Trophoblast cell (in vitro differentiated cells and primary cell): ENCODE measurements around the gene SYNM.

Source experiments
- DNase-seq, 2 donors: peaks; one replicate each; pipeline ENCODE4 v3.0.0-alpha.2; 2016
- H2AFZ ChIP-seq: 2 replicates; pipeline ENCODE4 v1.6.1; 2013; ENCODE audit warnings: low read length, moderate library complexity, mild to moderate bottlenecking; ENCODE audit not compliant: insufficient read depth, poor library complexity
- H2AK5ac ChIP-seq: 2 replicates; pipeline ENCODE4 v1.6.1; 2013; ENCODE audit warnings: mild to moderate bottlenecking, low read length
- H2BK120ac ChIP-seq: 2 replicates; pipeline ENCODE4 v1.6.1; 2013; ENCODE audit warnings: low read length, mild to moderate bottlenecking, moderate library complexity; ENCODE audit not compliant: insufficient read depth, poor library complexity
- H2BK12ac ChIP-seq: 2 replicates; pipeline ENCODE4 v1.6.1; 2013; ENCODE audit warnings: mild to moderate bottlenecking, low read length, moderate library complexity
- H2BK5ac ChIP-seq: 2 replicates; pipeline ENCODE4 v1.6.1; 2013; ENCODE audit warnings: low read length, low read depth, moderate library complexity, mild to moderate bottlenecking; ENCODE audit not compliant: poor library complexity
- H3K14ac ChIP-seq: 2 replicates; pipeline ENCODE4 v1.6.1; 2013; ENCODE audit warnings: mild to moderate bottlenecking, low read length
- H3K18ac ChIP-seq: 2 replicates; pipeline ENCODE4 v1.6.1; 2013; ENCODE audit warnings: mild to moderate bottlenecking, low read length
- H3K23ac ChIP-seq: 2 replicates; pipeline ENCODE4 v1.6.1; 2013; ENCODE audit warnings: low read length
- H3K27ac ChIP-seq: 2 replicates; pipeline ENCODE4 v1.5.1; 2013; ENCODE audit warnings: low read depth, mild to moderate bottlenecking, inconsistent platforms, low read length, moderate library complexity
- H3K27me3 ChIP-seq: 2 replicates; pipeline ENCODE4 v1.6.1; 2013; ENCODE audit warnings: inconsistent platforms, mild to moderate bottlenecking, low read length, moderate library complexity; ENCODE audit not compliant: insufficient read depth
- H3K36me3 ChIP-seq, 2 experiments: 1 replicate in 1 of 2; 2 replicates in 1 of 2; pipeline ENCODE4 v1.6.1; 2013; ENCODE audit warnings: low read length in 2 of 2, mild to moderate bottlenecking in 2 of 2, moderate library complexity in 1 of 2; ENCODE audit not compliant: insufficient read depth in 2 of 2, control insufficient read depth in 1 of 2
- H3K4ac ChIP-seq: 2 replicates; pipeline ENCODE4 v1.6.1; 2013; ENCODE audit warnings: low read depth, mild to moderate bottlenecking, low read length, moderate library complexity
- H3K4me1 ChIP-seq, 2 experiments: 1 replicate in 1 of 2; 2 replicates in 1 of 2; pipeline ENCODE4 v1.6.1; 2013; ENCODE audit warnings: low read length in 2 of 2, mild to moderate bottlenecking in 2 of 2, moderate library complexity in 1 of 2; ENCODE audit not compliant: insufficient read depth in 2 of 2, control insufficient read depth in 1 of 2
- H3K4me2 ChIP-seq: 2 replicates; pipeline ENCODE4 v1.6.1; 2013; ENCODE audit warnings: inconsistent platforms, mild to moderate bottlenecking, low read length, moderate library complexity
- H3K4me3 ChIP-seq: 2 replicates; pipeline ENCODE4 v1.5.1; 2013; ENCODE audit warnings: mild to moderate bottlenecking, low read depth, low read length, inconsistent platforms
- H3K79me1 ChIP-seq: one replicate; pipeline ENCODE4 v1.6.1; 2013; ENCODE audit warnings: low read length
- H3K79me2 ChIP-seq: 2 replicates; pipeline ENCODE4 v1.6.1; 2013; ENCODE audit warnings: low read length, mild to moderate bottlenecking; ENCODE audit not compliant: control insufficient read depth, insufficient read depth, poor library complexity
- H3K9ac ChIP-seq: 2 replicates; pipeline ENCODE4 v1.6.1; 2013; ENCODE audit warnings: mild to moderate bottlenecking, low read length
- H3K9me3 ChIP-seq: 2 replicates; pipeline ENCODE4 v1.6.1; 2013; ENCODE audit warnings: low read depth, mild to moderate bottlenecking, control low read depth, inconsistent platforms, low read length; ENCODE audit not compliant: insufficient read depth
- H4K12ac ChIP-seq: 2 replicates; pipeline ENCODE4 v1.6.1; 2013; ENCODE audit warnings: low read depth, mild to moderate bottlenecking, low read length, moderate library complexity
- H4K8ac ChIP-seq: 2 replicates; pipeline ENCODE4 v1.6.1; 2013; ENCODE audit warnings: low read depth, mild to moderate bottlenecking, low read length, moderate library complexity
- H4K91ac ChIP-seq: one replicate; pipeline ENCODE4 v1.6.1; 2013; ENCODE audit warnings: low read depth, mild to moderate bottlenecking, low read length, moderate library complexity
- WGBS: extraction: QIAGEN DNeasy Blood & Tissue Kit; methylation state at CpG from one replicate; pipeline ENCODE4 v1.1.7; 2013; ENCODE audit warnings: missing lambda C conversion rate; ENCODE audit not compliant: insufficient read length, insufficient coverage; ENCODE audit errors: extremely low coverage; 5-methylcytosine and 5-hydroxymethylcytosine counted together

Gene SYNM

DNA sequence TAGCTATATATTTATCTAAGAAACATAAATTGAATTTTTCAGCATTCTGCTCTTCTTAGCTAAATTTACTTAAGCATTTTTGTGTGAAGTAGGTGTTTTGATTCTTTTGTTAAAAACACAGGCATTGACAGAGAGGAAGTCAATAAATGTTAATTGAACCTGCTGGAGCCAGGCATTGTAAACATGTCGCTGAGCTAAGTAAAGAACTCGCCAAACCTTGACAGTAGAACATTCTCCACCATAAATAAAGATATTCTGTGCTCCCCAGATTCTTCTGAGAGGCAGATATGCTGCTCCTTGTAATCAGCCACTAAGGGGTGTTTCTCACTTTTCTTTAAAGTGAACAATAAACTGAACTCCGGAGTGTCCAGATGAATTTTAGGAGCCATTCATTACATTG lies 38.4 kb downstream of the SYNM start:
- Histone ChIP-seq H3K14ac (no peak overlapping the region), H3K4me1 (peaks cover 6% of the 10 kb centered on the region in 2 experiments), H3K79me1 (no peaks in the 10 kb centered on the region), H2AFZ (no peak overlapping the region), H3K18ac (no peak overlapping the region), H3K4ac (no peak overlapping the region), H3K27ac (no peak overlapping the region), H3K23ac (no peak overlapping the region), H3K4me2 (no peak overlapping the region), H3K9ac (no peak overlapping the region), H2BK120ac (no peak overlapping the region), H2BK12ac (no peak overlapping the region), H3K36me3 (peaks cover 0 to 5% of the 10 kb centered on the region in 2 experiments), H4K8ac (no peak overlapping the region), H2BK5ac (no peak overlapping the region), H4K91ac (no peak overlapping the region), H3K9me3 (peaks cover 2% of the 10 kb centered on the region), H3K4me3 (no peak overlapping the region), H4K12ac (no peak overlapping the region), H2AK5ac (no peak overlapping the region), H3K79me2 (no peaks in the 10 kb centered on the region), H3K27me3 (no peaks in the 10 kb centered on the region)
- no peak for DNase-seq
- WGBS, result no CpG with 5 or more reads among the region's 3 CpGs

DNA sequence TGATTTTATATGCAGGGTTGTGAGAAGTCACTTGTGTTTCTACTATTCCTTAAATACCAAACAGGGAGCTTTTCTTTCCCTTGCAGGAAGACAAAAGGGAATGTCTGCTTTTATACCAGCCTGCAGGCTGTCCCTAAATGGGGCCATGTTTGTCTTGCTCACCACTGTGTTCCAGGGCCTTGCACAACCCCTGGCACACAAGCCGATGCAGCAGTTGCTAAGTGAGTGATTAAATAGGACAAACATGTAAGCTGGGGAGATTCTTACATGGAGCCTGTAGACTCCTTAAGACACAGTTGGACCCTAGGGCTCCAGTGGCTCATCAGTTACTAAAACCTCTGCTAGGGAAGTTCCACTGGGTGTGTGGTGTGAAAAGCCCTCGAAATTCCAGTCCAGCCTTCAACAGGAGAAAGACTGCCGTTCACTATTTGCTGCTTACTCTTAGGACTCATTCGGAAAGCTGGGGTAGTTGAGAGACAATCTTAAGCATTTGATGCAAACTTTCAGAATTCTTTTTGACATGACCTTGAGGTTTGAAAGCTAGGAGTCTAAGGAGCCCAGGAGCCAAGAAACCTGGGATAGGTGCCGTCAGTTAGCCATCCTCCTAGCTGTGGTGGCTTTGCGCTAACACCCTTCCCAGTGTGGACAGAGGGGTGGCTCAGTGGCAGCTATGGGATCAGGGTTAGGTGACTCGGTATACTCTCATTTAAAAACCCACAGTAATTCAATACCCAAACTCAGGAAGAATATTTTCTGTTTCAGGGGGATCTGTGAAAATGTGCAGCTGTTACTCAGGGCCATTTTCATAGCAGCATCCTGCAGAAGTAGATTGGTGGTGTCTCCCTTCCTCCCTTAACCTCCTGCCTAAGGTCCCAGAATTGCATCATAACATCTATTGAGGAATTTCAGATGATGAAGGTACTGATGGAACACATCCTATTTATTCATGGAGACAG lies 39.1 kb downstream of the SYNM start:
- Histone ChIP-seq H3K23ac (no peak overlapping the region), H3K4ac (no peak overlapping the region), H2BK120ac (no peak overlapping the region), H2AFZ (no peak overlapping the region), H3K14ac (no peak overlapping the region), H2BK5ac (no peak overlapping the region), H2BK12ac (no peak overlapping the region), H3K4me1 (peaks cover 6% of the 10 kb centered on the region in 2 experiments), H3K36me3 (peaks cover 0 to 11% of the 10 kb centered on the region in 2 experiments), H3K4me2 (no peak overlapping the region), H3K9ac (no peak overlapping the region), H3K9me3 (no peaks in the 10 kb centered on the region), H3K79me2 (no peaks in the 10 kb centered on the region), H3K27ac (no peak overlapping the region), H4K91ac (no peak overlapping the region), H3K79me1 (no peaks in the 10 kb centered on the region), H4K8ac (peak overlapping the region; percentile 22), H2AK5ac (no peak overlapping the region), H3K4me3 (no peak overlapping the region), H3K18ac (no peak overlapping the region), H3K27me3 (no peaks in the 10 kb centered on the region), H4K12ac (no peak overlapping the region)
- DNase-seq, result peak in 1 of 2 donors; percentile 28
- no CpG with 5 or more reads among the region's 7 CpGs for WGBS

DNA sequence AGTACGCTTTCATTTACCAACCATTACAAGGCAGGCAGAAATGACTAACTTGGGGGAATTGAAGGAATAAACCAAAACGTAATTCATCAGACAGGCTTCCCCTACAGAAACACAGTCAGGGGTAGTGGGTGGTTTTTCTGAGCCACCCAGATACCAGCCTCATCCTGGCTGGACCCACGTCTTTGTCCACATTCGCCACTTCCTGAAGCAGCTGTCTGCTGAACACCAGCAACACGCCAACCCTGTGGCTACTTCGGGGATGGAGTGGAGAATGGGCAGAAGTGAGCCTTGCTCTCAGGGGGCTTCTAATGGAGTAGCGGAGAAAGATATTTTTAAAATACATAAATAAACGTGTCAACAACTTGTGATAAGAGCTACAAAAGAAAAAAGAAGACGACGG lies 40.1 kb downstream of the SYNM start:
- H3K36me3 ChIP-seq, result peaks cover 5 to 11% of the 10 kb centered on the region in 2 experiments
- no peak overlapping the region for H2AFZ ChIP-seq
- no peak overlapping the region for H3K4me2 ChIP-seq
- no peak overlapping the region for H3K4me3 ChIP-seq
- H3K23ac ChIP-seq, result no peak overlapping the region
- no peak overlapping the region for H4K91ac ChIP-seq
- H2BK120ac ChIP-seq, result no peak overlapping the region
- H4K8ac ChIP-seq, result no peak overlapping the region
- no peak overlapping the region for H2BK12ac ChIP-seq
- DNase-seq, result no peak
- WGBS, result no CpG with 5 or more reads among the region's 10 CpGs
- no peaks in the 10 kb centered on the region for H3K79me2 ChIP-seq
- no peak overlapping the region for H3K9ac ChIP-seq
- H3K27me3 ChIP-seq, result no peaks in the 10 kb centered on the region
- no peak overlapping the region for H2AK5ac ChIP-seq
- H3K27ac ChIP-seq, result no peak overlapping the region
- H3K14ac ChIP-seq, result no peak overlapping the region
- no peak overlapping the region for H4K12ac ChIP-seq
- H3K4me1 ChIP-seq, result peaks cover 3% of the 10 kb centered on the region in 2 experiments
- H3K4ac ChIP-seq, result no peak overlapping the region
- H3K79me1 ChIP-seq, result no peaks in the 10 kb centered on the region
- H2BK5ac ChIP-seq, result no peak overlapping the region
- no peak overlapping the region for H3K18ac ChIP-seq
- no peaks in the 10 kb centered on the region for H3K9me3 ChIP-seq

DNA sequence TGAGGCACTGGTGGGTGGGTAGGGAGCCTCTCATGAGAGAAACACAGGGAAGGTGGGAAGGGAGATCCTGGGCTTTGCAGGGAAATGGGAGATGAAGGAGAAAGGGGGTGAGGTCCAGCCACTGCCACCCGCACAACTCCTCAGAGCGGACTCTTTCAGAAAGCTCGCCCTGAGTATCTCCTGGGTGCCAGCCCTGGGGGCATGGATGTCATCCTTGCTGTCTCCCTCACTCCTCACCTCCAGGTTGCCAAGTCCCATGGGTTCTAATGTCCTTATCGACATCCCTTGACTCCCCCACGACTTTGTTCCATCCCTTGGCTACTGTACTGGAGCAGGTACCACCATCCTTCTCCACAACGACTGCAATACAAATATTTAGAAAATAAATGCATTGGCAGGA lies 40.9 kb downstream of the SYNM start:
- no peak overlapping the region for H4K91ac ChIP-seq
- no CpG with 5 or more reads among the region's 6 CpGs for WGBS
- no peak overlapping the region for H2BK5ac ChIP-seq
- H3K4ac ChIP-seq, result no peak overlapping the region
- no peak overlapping the region for H3K4me3 ChIP-seq
- no peak overlapping the region for H2AK5ac ChIP-seq
- H3K36me3 ChIP-seq, result peaks cover 5 to 11% of the 10 kb centered on the region in 2 experiments
- no peak overlapping the region for H3K14ac ChIP-seq
- no peak overlapping the region for H4K8ac ChIP-seq
- no peak overlapping the region for H4K12ac ChIP-seq
- H3K18ac ChIP-seq, result no peak overlapping the region
- H3K79me2 ChIP-seq, result no peaks in the 10 kb centered on the region
- DNase-seq, result no peak
- H3K4me2 ChIP-seq, result no peak overlapping the region
- no peak overlapping the region for H2BK120ac ChIP-seq
- no peaks in the 10 kb centered on the region for H3K9me3 ChIP-seq
- no peak overlapping the region for H2AFZ ChIP-seq
- H3K27me3 ChIP-seq, result no peaks in the 10 kb centered on the region
- H3K4me1 ChIP-seq, result peaks cover 3% of the 10 kb centered on the region in 2 experiments
- H3K9ac ChIP-seq, result no peak overlapping the region
- no peak overlapping the region for H2BK12ac ChIP-seq
- no peak overlapping the region for H3K27ac ChIP-seq
- no peaks in the 10 kb centered on the region for H3K79me1 ChIP-seq
- no peak overlapping the region for H3K23ac ChIP-seq
